CD4-positive, alpha-beta T cell (primary cell): ENCODE results near the gene ABLIM1. TPM values are rescaled to one million over a fixed set of nuclear protein-coding genes. Genes with fewer than 3 reads are reported as not detected.

Experiments
- ATAC-seq: fragments of 200-7000 bp; cut with Tn5 transposase; one replicate; pipeline ENCODE4 v1.10.0; 2022; ENCODE audit warnings: mild to moderate bottlenecking; ENCODE audit not compliant: poor library complexity
- CTCF ChIA-PET: fragments of 350-600 bp; sonication (Branson Sonifier 250); formaldehyde crosslinking; loops from one replicate; lab custom pipeline; 2021; ENCODE audit warnings: antibody characterized with exemption, inconsistent platforms; lab: Charles Lee
- POLR2A ChIA-PET: fragments of 350-600 bp; sonication (Branson Sonifier 250); formaldehyde crosslinking; loops from one replicate; lab custom pipeline; 2021; ENCODE audit warnings: antibody characterized with exemption, inconsistent platforms; lab: Charles Lee
- DNase-seq, 14 experiments: peaks; one replicate each; pipeline ENCODE4 v3.0.0-alpha.2; 2013 to 2020; ENCODE audit warnings: mixed read lengths in 2 of 14
- H3K27ac ChIP-seq, 2 donors: one replicate each; pipeline versions ENCODE4 v1.5.1 to v1.7.0; 2013; ENCODE audit warnings: low read length in 2 of 2, low read depth in 1 of 2, mild to moderate bottlenecking in 1 of 2
- H3K27me3 ChIP-seq, 2 experiments: 1 replicate in 1 of 2; 2 replicates in 1 of 2; pipeline versions ENCODE4 v1.6.1 to v1.7.0; 2013; ENCODE audit warnings: low read length in 2 of 2, control low read depth in 1 of 2, mild to moderate bottlenecking in 1 of 2, moderate library complexity in 1 of 2; ENCODE audit not compliant: insufficient read depth in 2 of 2, control insufficient read depth in 1 of 2
- H3K36me3 ChIP-seq: one replicate; pipeline ENCODE4 v1.6.1; 2013; ENCODE audit warnings: low read length, control low read depth; ENCODE audit not compliant: insufficient read depth
- H3K4me1 ChIP-seq: one replicate; pipeline ENCODE4 v1.6.1; 2013; ENCODE audit warnings: low read length, control low read depth; ENCODE audit not compliant: insufficient read depth
- H3K4me3 ChIP-seq: one replicate; pipeline ENCODE4 v1.5.1; 2013; ENCODE audit warnings: mild to moderate bottlenecking, low read length, moderate library complexity
- H3K9me3 ChIP-seq, 2 experiments: 1 replicate in 1 of 2; 2 replicates in 1 of 2; pipeline versions ENCODE4 v1.6.1 to v1.7.0; 2013; ENCODE audit warnings: low read length in 2 of 2, mild to moderate bottlenecking in 2 of 2, control low read depth in 1 of 2, moderate library complexity in 1 of 2; ENCODE audit not compliant: control insufficient read depth in 1 of 2, insufficient read depth in 1 of 2
- H3K27ac Mint-ChIP-seq: one replicate; pipeline ENCODE4 v1.8.0; 2020; ENCODE audit warnings: mixed read lengths
- H3K27me3 Mint-ChIP-seq: one replicate; pipeline ENCODE4 v1.8.0; 2021; ENCODE audit warnings: mixed read lengths
- H3K36me3 Mint-ChIP-seq: one replicate; pipeline ENCODE4 v1.8.0; 2021; ENCODE audit warnings: low read depth, mixed read lengths
- H3K4me1 Mint-ChIP-seq: one replicate; pipeline ENCODE4 v1.8.0; 2021; ENCODE audit warnings: low read depth, mixed read lengths
- H3K4me3 Mint-ChIP-seq: one replicate; pipeline ENCODE4 v1.8.0; 2020; ENCODE audit warnings: mild to moderate bottlenecking, mixed read lengths
- H3K9me3 Mint-ChIP-seq: one replicate; pipeline ENCODE4 v1.8.0; 2020; ENCODE audit warnings: mixed read lengths
- intact Hi-C, 2 experiments: fragments of 100-400 bp; cut with DNase I in 1 of 2; cut with micrococcal nuclease in 1 of 2; formaldehyde crosslinking; loops; one replicate each; pipeline versions ENCODE4 v1.15.1 to v1.9.0; 2023 to 2025; cut with DNase I, micrococcal nuclease
- total RNA-seq, 174 experiments: library from RNA in 2 of 174; stranded (reverse) in 2 of 174; gene quantifications; one replicate each; pipeline ENCODE4 v1.2.3 and lab custom pipeline; 2021 to 2026
- TF ChIP-seq, protein P1 (sequence below): fragments of 200-600 bp; IDR thresholded peaks from one replicate; pipeline ENCODE4 v1.8.0; 2022; ENCODE audit warnings: antibody characterized with exemption, mild to moderate bottlenecking

ABLIM1 gene
- total RNA-seq, 2 experiments from 2014 or later: 217 to 224 TPM

DNA sequence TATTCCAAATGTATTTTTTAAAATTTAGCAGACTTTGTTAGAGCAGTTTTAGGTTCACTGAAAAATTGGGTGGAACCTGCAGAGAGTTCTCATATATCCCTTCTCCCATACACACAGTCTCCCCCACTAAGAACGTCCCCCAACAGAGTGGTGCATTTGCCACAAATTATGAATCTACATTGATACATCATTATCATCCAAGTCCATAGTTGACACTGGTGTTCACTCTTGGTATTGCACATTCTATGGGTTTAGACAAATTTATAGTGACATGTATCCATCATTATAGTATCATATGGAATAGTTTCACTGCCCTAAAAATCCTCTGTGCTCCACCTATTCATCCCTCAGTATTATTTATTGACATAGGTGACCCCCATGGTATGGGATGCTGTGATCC, 156.4 kb downstream of the ABLIM1 start:
- ChIA-PET CTCF (no interaction called here), POLR2A (interaction anchor here (1.0 to 8.6 kb wide), 3 partner anchors 13 to 25 kb away, joined by 4 to 66 read pairs (median 53); no protein-coding TSS in a partner anchor)
- DNase-seq (no peak), ATAC-seq (no peak)
- peak overlapping the region; percentile 66 for H3K27ac Mint-ChIP-seq
- TF ChIP-seq, protein P1, sequence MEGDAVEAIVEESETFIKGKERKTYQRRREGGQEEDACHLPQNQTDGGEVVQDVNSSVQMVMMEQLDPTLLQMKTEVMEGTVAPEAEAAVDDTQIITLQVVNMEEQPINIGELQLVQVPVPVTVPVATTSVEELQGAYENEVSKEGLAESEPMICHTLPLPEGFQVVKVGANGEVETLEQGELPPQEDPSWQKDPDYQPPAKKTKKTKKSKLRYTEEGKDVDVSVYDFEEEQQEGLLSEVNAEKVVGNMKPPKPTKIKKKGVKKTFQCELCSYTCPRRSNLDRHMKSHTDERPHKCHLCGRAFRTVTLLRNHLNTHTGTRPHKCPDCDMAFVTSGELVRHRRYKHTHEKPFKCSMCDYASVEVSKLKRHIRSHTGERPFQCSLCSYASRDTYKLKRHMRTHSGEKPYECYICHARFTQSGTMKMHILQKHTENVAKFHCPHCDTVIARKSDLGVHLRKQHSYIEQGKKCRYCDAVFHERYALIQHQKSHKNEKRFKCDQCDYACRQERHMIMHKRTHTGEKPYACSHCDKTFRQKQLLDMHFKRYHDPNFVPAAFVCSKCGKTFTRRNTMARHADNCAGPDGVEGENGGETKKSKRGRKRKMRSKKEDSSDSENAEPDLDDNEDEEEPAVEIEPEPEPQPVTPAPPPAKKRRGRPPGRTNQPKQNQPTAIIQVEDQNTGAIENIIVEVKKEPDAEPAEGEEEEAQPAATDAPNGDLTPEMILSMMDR: no peak
- H3K27ac ChIP-seq: peak overlapping the region in 1 of 2 donors; percentile 16
- intact Hi-C loops: loop anchor here in 1 of 2 experiments (2.0 kb wide), 1 partner anchor 17 kb away; no protein-coding TSS in a partner anchor
- no peaks in the 10 kb centered on the region for H3K9me3 ChIP-seq
- no peaks in the 10 kb centered on the region for H3K9me3 Mint-ChIP-seq
- peaks cover 74% of the 10 kb centered on the region for H3K36me3 Mint-ChIP-seq
- H3K4me3 Mint-ChIP-seq: peak overlapping the region; percentile 71
- H3K27me3 ChIP-seq: no peaks in the 10 kb centered on the region
- H3K4me1 Mint-ChIP-seq: peaks cover 97% of the 10 kb centered on the region
- no peak overlapping the region for H3K4me3 ChIP-seq
- no peaks in the 10 kb centered on the region for H3K27me3 Mint-ChIP-seq
- peaks cover 69% of the 10 kb centered on the region for H3K4me1 ChIP-seq
- peaks cover 8% of the 10 kb centered on the region for H3K36me3 ChIP-seq

DNA sequence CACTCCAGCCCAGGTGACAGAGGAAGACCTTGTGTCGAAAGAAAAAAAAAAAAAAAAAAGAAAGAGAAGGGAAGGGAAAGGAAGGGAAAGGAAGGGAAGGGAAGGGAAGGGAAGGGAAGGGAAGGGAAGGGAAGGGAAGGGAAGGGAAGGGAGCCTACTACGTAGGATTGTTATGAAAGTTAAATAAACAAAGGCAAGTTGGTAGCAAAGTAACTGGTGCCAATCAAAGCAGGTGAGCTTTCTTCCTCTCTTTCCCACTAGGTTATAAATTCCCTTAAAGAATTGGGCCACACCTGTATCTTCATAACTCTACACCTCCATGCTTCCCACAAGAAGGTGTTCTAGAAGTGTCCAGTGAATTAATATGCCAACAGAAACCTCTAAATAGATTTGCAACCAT, 157.4 kb downstream of the ABLIM1 start:
- Histone ChIP-seq H3K9me3 (no peaks in the 10 kb centered on the region), H3K4me1 (peaks cover 68% of the 10 kb centered on the region), H3K36me3 (peaks cover 12% of the 10 kb centered on the region), H3K4me3 (no peak overlapping the region), H3K27me3 (no peaks in the 10 kb centered on the region), H3K27ac (peak overlapping the region in 1 of 2 donors; percentile 66)
- POLR2A ChIA-PET: interaction anchor here (1.0 to 8.6 kb wide), 6 partner anchors 14 to 29 kb away, joined by 4 to 66 read pairs (median 12); no protein-coding TSS in a partner anchor
- TF ChIP-seq, protein P1: no peak
- Mint-ChIP-seq H3K9me3 (no peaks in the 10 kb centered on the region), H3K27ac (peak overlapping the region; percentile 66), H3K27me3 (no peaks in the 10 kb centered on the region), H3K36me3 (peaks cover 72% of the 10 kb centered on the region), H3K4me3 (peak overlapping the region; percentile 35), H3K4me1 (peaks cover 96% of the 10 kb centered on the region)
- ATAC-seq: no peak
- intact Hi-C loops: loop anchor here in 1 of 2 experiments (2.0 kb wide), 1 partner anchor 18 kb away; no protein-coding TSS in a partner anchor
- CTCF ChIA-PET: interaction anchor here (1.9 to 2.3 kb wide), 2 partner anchors 17 to 29 kb away, joined by 5 read pairs; no protein-coding TSS in a partner anchor
- DNase-seq: no peak

DNA sequence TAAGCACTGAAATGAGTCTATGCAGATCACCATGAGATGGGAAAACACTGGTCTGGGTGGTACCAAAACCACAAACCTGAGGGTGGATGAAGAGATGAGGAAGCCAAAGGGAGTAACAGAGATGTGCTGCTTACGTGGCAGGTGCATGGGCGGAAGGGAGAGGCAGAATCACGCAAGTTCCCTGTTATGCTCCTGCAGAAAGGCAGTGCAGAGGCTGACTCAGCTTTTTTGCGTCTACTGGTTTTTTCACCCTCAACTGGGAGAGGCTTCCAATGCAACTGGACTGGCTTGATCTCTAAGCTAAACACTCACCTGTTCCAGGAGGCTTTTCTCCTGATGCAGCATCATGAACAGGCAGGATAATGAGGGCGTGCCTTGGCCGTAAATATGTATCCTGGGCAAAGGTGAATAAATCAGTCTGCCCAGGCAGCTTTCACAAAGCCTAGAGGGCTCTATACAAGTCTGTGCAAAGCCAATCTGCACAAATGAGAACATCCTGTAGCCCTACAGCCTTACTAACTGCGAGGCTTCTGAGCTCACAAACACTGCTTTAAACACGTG, 158.4 kb downstream of the ABLIM1 start:
- H3K36me3 Mint-ChIP-seq: peaks cover 72% of the 10 kb centered on the region
- Histone ChIP-seq H3K27ac (peak overlapping the region; percentile 64 to 66), H3K27me3 (no peaks in the 10 kb centered on the region), H3K4me3 (peak overlapping the region; percentile 5), H3K4me1 (peaks cover 68% of the 10 kb centered on the region), H3K9me3 (no peaks in the 10 kb centered on the region), H3K36me3 (peaks cover 22% of the 10 kb centered on the region)
- intact Hi-C loops: loop anchor here (1.0 to 2.0 kb wide), 4 partner anchors 15 to 42 kb away; no protein-coding TSS in a partner anchor
- CTCF ChIA-PET: interaction anchor here (1.2 to 2.3 kb wide), 3 partner anchors 18 to 42 kb away, joined by 3 to 5 read pairs (median 5); no protein-coding TSS in a partner anchor
- TF ChIP-seq, protein P1: no peak
- DNase-seq: peak in 11 of 14 experiments; percentile 24 to 75 (median 57)
- peak; percentile 61 for ATAC-seq
- no peaks in the 10 kb centered on the region for H3K9me3 Mint-ChIP-seq
- peaks cover 96% of the 10 kb centered on the region for H3K4me1 Mint-ChIP-seq
- no peaks in the 10 kb centered on the region for H3K27me3 Mint-ChIP-seq
- POLR2A ChIA-PET: interaction anchor here (0.8 to 8.6 kb wide), 9 partner anchors 10 to 323 kb away, joined by 3 to 66 read pairs (median 11); no protein-coding TSS in a partner anchor
- peak overlapping the region; percentile 66 for H3K27ac Mint-ChIP-seq
- H3K4me3 Mint-ChIP-seq: peak overlapping the region; percentile 72
